HuH-7 (cell line): ENCODE measurements around the gene ZNG1C.
"Not testable (repeated sequence)": the region's sequence is repeated elsewhere in the genome, so short reads cannot be mapped to it uniquely, and the experiment has no call there.

Source experiments
- DNase-seq: peaks from one replicate; pipeline ENCODE4 v3.0.0; 2011; ENCODE audit warnings: low spot score

The ZNG1C gene

DNA sequence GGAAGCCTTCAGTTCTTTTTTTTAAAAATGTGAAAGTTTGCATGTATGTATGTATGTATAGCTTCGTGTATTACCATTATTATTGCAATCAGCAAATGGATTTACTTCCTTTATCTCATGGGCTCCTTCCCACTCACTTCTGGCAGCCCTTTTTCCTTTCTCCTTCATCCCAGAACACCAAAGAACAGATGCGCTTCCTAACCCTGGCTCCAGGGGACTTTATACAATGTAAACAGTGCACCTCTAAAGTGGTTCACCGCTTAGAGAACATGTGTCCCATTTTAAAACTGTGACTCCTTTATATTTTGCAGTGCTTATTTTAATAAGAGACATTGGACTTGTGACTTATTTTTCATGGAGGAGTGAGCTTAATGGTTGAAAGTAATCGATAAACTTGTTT is 101.5 kb downstream of the ZNG1C start:
- DNase-seq: not testable (repeated sequence)

DNA sequence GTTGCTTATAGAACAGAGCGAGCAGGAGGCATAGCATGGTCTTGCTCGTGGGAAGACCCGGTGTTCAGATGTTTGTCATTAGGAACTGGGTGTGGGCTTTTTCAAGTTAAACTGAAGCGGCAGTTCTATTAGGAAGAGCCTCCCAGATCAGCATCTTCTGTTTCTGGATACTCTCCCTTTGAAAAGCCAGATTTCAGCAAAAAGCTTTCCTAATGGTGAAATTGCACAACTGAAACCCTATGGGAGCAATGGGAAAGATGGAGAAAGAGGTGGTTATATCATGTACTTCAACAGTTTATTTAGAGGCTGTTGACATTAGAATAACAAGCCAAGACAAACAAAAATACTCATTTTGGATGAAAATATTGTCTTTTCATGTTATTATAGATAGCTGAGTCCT is 102.2 kb downstream of the ZNG1C start:
- DNase-seq: not testable (repeated sequence)
